Measurements from ENCODE around the gene OR1S2. TPM values are rescaled to one million over a fixed set of nuclear protein-coding genes. Genes with fewer than 3 reads are reported as not detected.

The OR1S2 gene
- total RNA-seq, 4 donors from 2014 or later, result not detected

DNA sequence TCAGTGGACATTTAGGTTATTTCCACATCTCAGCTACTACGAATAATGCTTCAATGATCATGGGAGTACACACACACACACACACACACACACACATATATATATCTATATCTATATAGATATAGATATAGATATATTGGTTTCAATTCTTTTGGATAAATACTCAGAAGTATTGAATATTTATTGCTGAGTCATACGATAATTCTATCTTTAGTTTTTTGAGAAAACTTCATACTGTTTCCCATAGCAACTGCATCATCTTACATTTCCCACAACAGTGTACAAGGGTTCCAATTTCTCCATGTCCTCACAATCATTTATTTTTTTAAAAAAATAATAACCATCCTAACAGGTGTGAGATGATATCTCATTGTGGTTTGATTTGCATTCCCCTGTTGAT, 8.0 kb downstream of the OR1S2 start:
- TF ChIP-seq, protein P1, sequence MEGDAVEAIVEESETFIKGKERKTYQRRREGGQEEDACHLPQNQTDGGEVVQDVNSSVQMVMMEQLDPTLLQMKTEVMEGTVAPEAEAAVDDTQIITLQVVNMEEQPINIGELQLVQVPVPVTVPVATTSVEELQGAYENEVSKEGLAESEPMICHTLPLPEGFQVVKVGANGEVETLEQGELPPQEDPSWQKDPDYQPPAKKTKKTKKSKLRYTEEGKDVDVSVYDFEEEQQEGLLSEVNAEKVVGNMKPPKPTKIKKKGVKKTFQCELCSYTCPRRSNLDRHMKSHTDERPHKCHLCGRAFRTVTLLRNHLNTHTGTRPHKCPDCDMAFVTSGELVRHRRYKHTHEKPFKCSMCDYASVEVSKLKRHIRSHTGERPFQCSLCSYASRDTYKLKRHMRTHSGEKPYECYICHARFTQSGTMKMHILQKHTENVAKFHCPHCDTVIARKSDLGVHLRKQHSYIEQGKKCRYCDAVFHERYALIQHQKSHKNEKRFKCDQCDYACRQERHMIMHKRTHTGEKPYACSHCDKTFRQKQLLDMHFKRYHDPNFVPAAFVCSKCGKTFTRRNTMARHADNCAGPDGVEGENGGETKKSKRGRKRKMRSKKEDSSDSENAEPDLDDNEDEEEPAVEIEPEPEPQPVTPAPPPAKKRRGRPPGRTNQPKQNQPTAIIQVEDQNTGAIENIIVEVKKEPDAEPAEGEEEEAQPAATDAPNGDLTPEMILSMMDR (IDR thresholded peaks at IDR 0.05; ENCODE audit: low read depth), result no peak

DNA sequence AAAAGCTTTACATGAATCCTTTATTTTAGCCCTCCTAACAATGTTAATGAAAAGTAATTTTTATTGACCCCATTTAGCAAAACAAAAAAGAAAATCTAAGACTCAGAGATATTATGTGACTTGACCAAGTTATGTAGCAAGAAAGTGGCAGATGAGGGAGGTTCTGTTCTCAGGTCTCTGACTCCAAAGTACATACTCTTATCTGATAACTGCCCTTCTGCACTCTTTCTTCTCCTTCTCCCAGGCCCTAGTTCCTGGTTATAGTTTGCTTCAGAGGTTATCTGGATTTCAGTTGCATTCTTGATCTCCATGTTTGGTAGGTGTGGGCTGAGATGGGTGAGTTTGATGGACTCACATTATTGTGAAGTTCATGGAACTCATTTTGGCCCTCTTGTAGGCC, 10.6 kb downstream of the OR1S2 start:
- TF ChIP-seq, protein P1 (IDR thresholded peaks at IDR 0.05; ENCODE audit: low read depth), result no peak

DNA sequence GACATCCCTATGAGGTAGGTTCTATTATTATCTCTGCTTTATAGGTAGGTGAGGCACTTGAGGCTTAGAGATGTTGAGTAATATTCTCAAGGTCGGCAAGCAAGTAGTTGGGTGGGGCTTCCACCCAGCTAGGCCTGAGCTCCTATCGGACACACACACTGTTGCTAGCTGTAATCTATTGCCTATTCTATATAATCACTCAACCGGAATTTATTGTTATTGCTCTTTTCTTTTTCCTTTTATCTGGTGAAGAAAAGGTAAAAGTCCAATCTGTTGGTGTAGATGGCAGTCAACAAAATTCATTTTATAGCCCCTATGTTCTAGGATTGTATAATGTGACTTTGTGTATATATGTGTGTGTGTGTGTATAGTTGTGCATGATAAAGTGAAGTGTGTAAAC, 11.7 kb downstream of the OR1S2 start:
- TF ChIP-seq, protein P1 (IDR thresholded peaks at IDR 0.05; ENCODE audit: low read depth), result no peak

DNA sequence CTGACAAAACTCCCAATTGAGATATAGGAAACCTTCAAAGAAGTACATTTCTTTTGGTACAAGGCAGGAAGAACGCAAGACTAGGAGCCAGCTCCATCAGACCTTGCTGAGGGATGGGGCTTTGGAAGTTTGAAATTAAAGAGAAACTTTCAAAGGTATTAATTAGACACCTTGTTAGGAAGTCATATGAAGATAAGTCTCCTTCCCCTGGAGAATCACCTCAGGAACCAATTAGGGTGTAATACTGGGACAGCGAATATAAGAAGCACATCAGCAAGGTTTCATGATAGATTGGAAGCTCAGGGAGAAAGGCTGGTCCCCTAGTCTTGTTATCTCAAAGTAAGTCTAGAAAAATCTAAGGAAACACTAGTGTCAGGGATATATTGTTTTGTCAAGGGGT, 15.2 kb downstream of the OR1S2 start, which contains the start of gene OR9Q2:
OR9Q2 (plus strand) TSS at position 301 of the 400 bp plus-strand sequence. CDS start 1,421 bp downstream, outside the sequence.
- TF ChIP-seq, protein P1 (IDR thresholded peaks at IDR 0.05; ENCODE audit: low read depth), result no peak

DNA sequence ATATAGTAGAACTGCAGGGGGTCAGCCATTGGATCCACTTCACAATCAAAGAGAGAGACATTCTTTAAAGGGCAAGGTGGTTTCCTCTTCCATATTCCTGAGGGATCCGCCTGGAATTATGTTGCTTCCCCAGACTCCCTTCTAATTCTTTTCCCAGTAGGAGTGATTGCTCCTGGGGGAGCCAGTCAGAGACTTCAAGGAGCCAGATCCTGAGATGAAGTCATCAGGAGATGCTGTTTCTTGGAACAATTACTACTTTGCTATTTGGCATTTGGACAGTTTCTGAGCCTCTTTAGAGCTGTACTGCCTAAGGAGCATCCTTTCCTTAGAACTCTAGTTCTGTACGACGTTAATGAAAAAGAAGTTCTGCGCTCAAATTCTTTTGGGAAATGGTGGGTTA, 17.0 kb downstream of the OR1S2 start:
- TF ChIP-seq, protein P1 (IDR thresholded peaks at IDR 0.05; ENCODE audit: low read depth), result no peak

DNA sequence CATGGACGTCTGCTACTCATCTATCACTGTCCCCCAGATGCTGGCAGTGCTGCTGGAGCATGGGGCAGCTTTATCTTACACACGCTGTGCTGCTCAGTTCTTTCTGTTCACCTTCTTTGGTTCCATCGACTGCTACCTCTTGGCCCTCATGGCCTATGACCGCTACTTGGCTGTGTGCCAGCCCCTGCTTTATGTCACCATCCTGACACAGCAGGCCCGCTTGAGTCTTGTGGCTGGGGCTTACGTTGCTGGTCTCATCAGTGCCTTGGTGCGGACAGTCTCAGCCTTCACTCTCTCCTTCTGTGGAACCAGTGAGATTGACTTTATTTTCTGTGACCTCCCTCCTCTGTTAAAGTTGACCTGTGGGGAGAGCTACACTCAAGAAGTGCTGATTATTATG, 24.3 kb downstream of the OR1S2 start:
- TF ChIP-seq, protein P1 (IDR thresholded peaks at IDR 0.05; ENCODE audit: low read depth), result no peak

DNA sequence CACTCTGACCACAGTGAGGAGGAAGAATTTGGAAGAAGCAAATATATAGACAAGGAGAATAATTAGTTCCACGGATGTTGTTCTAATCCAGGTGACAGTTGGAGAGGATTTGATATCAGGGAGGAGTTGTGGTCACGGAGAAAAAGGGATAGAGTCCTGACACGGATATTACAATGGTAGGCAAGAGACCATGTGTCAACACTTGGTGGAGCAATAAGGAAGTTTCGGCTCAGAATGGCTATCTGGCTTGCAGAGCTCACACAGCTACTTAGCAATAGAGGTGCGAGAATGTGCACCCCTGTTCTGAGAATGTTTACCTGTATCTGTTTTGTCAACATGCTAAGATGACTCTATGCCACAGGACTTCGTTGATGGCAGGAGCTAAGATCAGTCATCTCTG, 25.5 kb downstream of the OR1S2 start:
- TF ChIP-seq, protein P1 (IDR thresholded peaks at IDR 0.05; ENCODE audit: low read depth), result no peak

Measured in subcutaneous adipose tissue (tissue), 4 donors.